NCI-H510A treated with DMSO at 0.1 percent for 48 hours (cell line): ENCODE data around the gene PHF11.
"Not testable (repeated sequence)": the region's sequence is repeated elsewhere in the genome, so short reads cannot be mapped to it uniquely, and the experiment has no call there.

ENCODE experiments used
- DNase-seq: peaks from one replicate; lab custom pipeline; 2025; lab: John Stamatoyannopoulos, UW

Gene PHF11

GRCh38 chr13:49549289-49549688, 53.5 kb downstream of the PHF11 start:
- DNase-seq = no peak

- DNase-seq = no peak
Measured at GRCh38 chr13:49550942-49551644, 55.3 kb downstream of the PHF11 start.

GRCh38 chr13:49553888-49554287, 58.1 kb downstream of the PHF11 start:
- DNase-seq = no peak

GRCh38 chr13:49554387-49554786, 58.6 kb downstream of the PHF11 start:
- no peak for DNase-seq

- DNase-seq = no peak
Measured at GRCh38 chr13:49559006-49559405, 63.3 kb downstream of the PHF11 start.

GRCh38 chr13:49560270-49561061, 64.7 kb downstream of the PHF11 start:
- no peak for DNase-seq

GRCh38 chr13:49561062-49561410, 65.3 kb downstream of the PHF11 start:
- DNase-seq = no peak

- DNase-seq = no peak
Measured at GRCh38 chr13:49563516-49563915, 67.8 kb downstream of the PHF11 start.

GRCh38 chr13:49565461-49565860, 69.7 kb downstream of the PHF11 start:
- DNase-seq = not testable (repeated sequence)

- no peak for DNase-seq
Measured at GRCh38 chr13:49566461-49566860, 70.7 kb downstream of the PHF11 start.

GRCh38 chr13:49567491-49567890, 71.7 kb downstream of the PHF11 start:
- no peak for DNase-seq

- DNase-seq = no peak
Measured at GRCh38 chr13:49569993-49570689, 74.4 kb downstream of the PHF11 start.

- no peak for DNase-seq
Measured at GRCh38 chr13:49571299-49572240, 75.8 kb downstream of the PHF11 start.
